NCI-H187 treated with DMSO at 0.1 percent for 48 hours (cell line): Measurements from ENCODE around the gene GALNT10.
"Not testable (repeated sequence)": the region's sequence is repeated elsewhere in the genome, so short reads cannot be mapped to it uniquely, and the experiment has no call there.

ENCODE experiments used
- DNase-seq: peaks from one replicate; lab custom pipeline; 2025; lab: John Stamatoyannopoulos, UW

Gene GALNT10

DNA sequence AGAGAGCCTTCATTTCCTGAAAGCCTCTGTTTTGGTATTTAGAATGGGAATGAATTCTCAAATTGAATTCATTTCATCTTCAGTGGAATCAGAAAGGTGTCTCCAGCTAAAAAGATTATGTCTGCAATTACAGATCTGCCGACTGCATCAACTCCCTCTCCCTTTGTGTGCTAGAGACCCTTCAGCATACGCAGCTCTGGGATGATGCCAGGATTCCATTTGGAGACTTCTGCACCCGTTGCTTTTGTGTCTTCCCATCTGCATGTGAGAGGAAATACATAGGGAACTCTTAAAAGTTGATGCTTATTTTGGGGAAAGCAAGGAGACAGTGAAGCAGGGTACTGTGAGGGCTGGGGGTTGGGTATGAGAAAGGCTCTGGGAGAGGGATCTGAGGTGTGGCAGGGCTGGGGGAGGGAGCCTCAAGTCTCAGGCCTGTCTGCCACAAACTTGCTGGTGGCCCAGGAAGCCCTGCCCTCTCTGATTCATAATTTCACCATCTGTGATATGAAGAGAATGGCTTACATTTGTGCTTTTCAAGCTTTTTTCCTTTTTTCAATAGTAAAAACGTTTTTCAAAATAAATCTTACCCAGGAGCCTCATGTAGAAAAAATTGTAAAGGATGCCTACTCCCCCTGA is 165.6 kb downstream of the GALNT10 start:
- DNase-seq = no peak

DNA sequence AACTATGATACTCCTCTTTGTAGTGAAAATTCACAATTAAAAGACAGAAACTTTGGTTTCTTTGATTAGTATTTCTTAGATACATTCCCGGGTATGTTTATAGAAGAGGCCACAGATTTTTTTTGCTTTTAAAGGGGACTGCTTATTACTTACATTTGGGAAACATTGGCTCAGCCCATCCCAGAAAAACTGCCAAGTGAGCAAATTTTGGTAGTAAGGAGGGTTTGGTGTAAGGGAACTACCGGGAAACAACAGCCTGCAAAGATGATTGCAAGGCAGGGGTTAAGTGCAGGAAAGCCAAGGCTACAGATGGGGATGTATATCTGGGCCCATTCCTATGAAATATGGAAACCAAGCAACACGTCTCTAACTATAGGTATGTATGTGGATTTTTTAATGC is 166.4 kb downstream of the GALNT10 start:
- no peak for DNase-seq

DNA sequence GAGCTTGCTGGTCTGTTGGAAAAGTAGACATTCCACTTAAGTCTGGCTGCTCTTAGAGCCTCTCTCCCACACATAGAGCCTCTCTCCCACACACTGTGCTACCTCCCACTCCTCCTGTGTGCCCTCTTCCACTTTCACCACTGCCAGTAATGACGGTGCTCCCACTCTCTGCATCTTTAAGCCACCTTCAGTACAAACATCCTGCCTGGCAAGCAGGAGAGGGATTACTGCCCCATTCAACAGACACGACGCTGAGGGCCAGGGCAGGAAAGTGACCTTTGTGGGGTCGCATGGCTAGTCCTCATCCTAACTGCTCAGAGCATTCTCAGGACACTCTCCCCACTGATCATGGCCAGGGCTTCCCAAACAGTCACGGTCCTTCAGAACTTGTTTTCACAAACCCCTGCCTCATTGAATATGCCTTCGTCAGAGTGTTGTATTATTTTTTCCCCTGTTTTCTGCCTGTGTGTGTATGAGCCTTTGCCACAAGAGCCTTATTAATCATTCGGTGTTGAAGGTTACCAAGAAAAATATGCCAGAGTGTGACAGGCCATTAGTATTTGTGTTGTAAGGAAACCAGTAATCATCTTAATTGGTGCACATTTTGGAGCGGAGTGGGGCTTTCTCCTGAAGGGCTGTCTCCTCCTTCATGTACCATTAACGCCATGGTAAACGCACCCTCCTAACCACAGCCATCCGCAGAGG is 168.1 kb downstream of the GALNT10 start:
- DNase-seq = no peak

DNA sequence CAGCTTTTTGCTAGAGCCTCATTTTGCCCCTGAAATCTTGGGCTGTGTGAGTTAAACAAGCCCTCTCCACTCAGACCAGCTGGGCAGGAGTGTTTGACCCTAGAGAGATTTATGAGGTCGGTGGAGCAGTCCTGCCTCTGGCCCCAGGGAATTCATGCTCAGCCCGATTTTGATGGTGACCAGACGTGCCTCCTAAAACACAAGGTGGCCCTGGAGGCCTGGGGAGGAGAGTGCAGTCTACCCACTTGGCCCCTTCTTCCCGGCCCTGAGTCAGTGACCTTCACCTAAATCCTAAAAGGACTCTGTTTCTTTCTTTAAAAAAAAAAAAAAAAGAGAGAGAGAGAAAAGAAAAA is 168.7 kb downstream of the GALNT10 start:
- DNase-seq = no peak

DNA sequence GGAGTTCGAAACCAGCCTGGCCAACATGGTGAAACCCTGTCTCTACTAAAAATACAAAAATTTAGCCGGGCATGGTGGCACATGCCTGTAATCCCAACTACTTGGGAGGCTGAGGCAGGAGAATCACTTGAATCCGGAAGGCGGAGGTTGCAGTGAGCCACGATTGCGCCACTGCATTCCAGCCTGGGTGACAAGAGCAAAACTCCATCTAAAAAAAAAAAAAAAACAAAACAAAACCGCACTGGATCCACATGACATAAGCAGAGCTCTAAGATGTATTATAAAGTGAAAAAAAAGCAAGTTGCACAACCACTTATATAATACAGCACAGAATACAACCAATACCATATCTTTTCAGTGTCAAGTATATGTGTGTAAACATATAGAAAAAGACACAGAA is 169.7 kb downstream of the GALNT10 start:
- not testable (repeated sequence) for DNase-seq

DNA sequence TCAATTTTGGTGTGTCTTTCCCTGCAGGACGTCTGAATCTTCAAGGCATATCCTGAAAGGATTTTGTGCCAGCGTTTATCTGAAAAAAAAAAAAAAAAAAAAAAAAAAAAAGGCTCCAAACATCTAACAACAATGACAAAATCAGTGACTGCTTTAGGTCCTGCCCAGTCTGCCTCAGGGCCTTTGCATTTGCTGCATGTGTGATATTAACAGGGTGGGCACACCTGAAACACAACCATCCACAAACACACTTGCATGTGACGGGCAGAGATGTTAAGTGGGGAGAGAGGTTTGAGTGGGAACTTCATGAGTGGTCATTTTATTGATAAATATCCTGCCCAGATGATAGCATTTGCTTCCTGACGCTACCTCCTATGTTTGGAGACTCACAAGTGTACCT is 172.9 kb downstream of the GALNT10 start:
- DNase-seq = no peak

DNA sequence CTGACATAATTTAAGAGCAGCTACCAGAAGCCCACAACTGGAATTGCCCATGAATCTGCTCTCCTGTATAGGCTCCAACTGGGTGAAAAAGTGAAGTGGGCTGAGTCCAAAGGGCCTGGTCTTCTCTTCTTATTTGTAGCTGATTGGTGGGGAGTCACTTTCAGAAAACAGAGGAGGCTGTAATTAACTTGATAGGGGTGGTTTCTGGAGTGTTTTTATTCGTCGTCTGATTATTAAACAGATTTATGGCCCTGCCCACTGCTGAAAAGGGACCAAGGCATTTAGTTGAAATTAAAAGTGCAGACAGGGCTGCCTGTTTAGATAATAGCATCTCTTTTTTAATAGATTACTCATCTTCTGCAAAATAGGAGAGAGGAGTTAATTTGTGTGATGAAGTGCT is 174.2 kb downstream of the GALNT10 start:
- no peak for DNase-seq

DNA sequence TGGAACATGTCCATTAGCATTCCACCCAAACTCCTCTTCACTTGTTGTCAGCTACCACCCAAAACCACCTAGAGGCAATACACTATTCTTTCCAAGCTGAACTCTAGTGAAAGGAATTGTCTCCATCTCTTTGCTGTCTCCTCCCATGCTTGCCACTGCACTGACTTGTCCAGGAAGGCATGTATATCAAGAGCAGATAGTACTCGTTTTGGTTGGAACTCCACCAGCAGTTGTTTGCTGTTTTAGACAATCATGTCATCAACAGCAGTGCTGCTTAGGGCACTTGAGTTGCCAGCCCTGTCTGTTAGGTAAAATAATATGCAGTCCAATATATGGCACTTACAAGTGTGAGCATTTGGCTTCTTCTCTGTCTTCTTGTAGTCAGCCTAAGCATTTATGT is 175.3 kb downstream of the GALNT10 start:
- DNase-seq = no peak

DNA sequence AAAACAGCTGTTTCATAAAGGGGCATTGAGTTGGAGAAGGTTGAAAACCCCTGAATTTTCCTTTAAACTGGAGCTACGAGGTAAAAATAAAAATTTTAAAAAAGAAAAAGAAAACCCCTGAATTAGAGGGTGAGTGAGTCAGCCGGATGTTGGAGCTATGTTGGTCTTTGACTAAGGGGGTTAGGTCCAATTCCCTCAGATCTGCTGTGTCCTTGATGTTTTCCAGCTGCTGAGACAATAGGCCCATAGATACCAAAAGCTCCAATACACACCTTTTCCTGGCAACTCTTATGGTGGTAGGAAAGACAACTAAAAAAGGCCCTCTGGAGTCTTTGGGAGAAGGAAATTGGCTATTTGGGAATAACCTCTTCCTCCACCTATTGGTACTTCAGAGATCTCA is 175.8 kb downstream of the GALNT10 start:
- DNase-seq = no peak

DNA sequence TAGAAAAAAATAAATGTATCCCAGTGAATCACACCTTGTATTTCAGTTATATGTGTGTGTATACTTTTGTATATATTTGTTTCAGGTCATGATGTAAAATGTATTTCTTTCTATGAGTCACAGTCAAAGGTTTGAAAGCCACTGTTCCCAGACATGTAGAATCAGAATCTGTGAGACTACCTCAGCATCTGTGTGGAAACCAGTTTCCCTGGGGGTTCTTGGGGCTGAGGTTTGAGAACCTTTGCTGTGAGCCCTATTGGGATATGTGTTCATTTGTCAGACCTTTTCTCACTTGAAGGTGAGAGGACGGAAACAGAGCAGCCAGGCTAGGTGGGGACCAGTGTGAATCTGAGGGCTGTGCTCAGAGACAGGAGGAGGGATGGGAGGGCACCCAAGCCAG is 176.6 kb downstream of the GALNT10 start:
- DNase-seq = no peak

DNA sequence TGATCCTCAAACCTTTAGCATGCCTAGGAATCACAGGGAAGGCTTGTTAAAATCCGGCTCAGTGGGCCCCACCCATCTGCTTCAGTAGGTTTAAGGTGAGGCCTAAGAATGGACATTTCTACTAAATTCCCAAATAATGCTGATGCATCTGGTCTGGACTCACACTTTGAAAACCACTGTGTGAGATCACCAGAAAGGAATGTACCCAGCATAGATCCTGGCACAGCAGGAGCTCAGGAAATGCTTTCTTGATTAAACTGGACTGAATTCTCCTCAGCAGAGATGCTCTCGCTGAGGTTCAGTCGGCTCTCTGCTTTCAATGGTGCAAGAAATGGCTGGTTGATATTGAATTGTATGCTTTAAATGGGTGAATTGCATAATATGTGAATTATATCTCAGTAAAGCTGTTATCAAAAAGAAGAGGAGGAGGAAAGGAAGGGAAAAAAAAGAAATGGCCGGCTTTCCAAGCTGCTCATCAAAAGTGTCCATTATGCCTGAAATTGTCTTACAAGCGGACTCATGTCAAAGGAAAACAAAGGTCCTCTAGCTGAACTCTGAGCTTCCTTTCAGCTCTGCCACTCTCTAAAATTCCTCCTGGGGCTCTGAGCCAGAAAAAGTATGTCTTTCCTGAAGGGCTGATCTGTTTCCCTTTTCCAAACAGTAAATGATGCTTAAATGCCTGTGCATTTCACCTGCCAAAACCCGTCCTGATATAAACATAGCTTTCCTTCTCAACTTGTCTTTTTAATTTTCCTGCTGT is 177.7 kb downstream of the GALNT10 start:
- no peak for DNase-seq

DNA sequence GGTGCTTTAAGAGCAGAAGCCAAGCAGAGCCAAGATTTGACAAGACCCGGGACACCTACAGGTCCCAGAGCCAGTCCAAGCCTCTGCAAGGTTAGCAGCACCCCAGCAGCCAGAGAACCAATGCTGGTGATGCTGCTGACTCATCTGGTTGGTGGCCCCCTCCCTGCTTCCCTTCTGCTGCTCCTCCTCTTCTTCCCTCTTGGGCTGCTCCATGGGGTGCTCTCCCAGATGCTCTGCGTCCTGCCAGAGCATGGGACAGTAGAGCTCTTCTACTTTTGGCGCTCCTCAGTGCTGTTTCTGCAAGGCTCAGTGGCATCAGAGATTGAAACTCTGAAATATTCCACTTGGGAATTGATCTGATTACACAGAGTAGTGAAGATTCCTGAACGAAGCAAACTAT is 179.1 kb downstream of the GALNT10 start:
- no peak for DNase-seq

DNA sequence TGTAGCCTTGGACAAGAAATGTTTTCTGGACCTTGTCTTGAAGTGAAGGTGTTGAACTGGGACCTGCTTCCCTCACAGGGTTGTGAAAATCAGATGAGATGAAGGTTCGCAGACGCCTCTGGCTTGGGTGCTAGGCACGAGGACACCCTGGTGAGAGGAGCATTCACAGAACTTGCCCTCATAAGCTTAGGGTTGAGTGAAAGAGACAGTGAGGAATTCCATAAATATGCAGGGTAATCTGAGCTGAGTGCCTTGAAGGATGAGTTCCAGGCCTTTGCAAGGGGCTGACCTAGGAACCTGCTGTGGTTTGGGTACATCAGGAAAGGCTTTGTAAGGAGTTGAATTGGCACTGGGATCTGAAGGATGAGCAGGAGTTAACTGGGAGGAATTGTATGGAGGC is 179.6 kb downstream of the GALNT10 start:
- no peak for DNase-seq

DNA sequence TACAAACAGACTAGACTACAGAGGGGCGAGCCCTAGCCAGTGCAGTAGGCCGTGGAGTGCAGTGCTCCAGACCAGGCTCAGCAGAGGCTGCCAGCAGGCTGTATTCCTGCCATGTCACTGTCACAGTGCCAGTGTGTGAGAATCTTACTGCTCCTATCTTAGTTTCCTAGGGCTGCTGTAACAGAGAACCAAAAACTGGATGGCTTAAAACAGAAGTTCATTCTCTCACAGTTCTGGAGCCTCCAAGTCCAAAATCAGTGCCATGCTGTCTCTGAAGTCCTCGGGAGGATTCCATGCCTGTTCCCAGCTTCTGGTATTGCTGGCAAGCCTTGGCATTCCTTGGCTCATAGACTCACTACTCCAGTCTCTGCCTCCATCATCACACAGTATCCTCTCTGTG is 180.3 kb downstream of the GALNT10 start:
- no peak for DNase-seq

DNA sequence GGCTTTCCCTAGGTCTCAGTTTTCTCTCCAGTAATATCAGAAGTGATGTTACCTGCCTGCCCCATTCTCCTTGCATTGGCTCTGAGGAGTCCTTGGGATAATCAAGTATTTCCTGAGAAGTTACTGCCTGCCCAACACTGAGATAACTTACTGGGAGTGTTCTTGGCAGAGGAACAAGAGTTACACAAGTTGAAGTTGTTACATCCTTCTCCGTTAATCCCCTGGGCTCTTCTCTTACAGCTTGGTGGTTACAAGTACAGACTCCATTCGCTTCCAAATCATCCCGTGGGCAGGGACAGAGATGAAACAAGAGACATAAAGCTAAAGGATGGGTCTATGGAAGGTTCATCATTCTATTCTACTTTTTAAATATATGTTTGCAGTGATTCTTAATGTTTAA is 181.2 kb downstream of the GALNT10 start:
- no peak for DNase-seq

DNA sequence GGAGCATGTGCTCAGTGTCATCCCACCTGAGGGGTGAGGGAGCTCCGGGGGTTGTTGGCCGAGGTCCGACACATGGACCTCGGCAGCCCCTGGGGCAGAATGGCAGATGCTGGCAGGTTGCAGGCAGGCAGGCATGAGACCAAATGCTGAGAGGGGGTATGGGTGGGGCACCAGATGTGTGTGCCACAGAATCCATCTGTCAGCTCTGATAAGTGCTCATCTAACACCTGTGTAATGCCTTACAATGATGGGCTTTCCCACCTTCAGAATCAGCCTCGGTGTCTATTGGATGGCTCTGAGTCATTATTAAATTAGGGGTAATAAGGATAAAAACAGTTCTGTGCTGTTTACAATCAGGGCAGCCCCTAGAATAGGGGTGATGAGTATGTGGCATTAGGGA is 182.1 kb downstream of the GALNT10 start:
- DNase-seq = no peak

DNA sequence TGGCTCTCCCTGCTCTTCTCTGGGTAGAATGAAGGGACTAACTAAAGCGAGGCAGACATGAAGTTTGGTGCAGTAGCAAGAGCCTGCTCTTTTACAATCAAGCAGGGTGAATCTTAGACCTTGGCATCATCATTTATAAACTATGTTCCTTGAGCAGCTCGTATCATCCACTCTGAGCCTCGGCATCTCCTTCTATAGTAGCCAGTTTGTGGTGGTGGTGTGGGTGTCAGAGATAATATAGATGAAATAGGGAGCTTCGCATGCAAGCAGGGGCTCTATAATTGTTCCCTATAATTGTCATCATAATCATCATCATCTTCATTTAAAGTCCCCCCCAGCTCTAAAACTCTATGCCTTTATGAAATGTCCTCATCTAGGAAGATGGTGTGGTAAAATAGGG is 182.8 kb downstream of the GALNT10 start:
- no peak for DNase-seq

DNA sequence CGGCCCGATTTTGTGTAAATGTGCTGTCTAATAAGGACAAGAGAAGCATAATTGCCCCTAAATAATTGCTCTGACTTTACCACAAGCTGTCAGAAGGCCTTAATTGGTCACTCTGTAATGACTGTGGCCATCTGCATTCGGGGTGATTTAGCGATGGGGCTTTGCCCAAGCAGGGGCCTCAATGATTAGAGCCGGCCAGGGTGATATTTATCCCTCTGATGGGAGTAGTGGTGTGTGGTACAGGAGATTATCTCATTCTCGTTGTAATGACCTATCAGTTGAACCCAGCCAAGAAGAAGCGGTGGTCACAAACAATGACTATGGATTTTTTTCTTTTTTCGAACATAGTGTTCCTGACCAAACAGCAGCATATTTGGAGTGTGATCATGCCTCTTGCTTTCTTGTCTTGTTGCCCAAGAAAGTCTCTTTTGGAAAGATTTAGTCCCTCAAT is 183.2 kb downstream of the GALNT10 start:
- DNase-seq = no peak

DNA sequence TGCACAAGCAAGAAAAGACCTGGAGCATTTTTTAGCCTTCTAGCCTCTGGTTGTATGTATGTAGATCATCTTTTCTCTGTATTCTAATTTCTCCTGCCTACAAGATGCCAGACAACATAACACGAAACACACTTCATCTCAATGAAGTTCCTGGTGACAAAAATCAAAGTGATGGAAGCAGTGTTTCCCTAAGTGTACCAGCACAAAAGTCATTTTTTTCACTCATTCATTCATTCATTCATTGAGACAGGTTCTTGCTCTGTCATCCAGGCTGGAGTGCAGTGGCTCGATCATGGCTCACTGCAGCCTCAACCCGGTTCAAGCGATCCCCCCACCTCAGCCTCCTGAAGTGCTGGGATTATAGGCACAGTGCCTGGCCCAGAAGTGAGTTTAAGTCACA is 183.7 kb downstream of the GALNT10 start:
- no peak for DNase-seq

DNA sequence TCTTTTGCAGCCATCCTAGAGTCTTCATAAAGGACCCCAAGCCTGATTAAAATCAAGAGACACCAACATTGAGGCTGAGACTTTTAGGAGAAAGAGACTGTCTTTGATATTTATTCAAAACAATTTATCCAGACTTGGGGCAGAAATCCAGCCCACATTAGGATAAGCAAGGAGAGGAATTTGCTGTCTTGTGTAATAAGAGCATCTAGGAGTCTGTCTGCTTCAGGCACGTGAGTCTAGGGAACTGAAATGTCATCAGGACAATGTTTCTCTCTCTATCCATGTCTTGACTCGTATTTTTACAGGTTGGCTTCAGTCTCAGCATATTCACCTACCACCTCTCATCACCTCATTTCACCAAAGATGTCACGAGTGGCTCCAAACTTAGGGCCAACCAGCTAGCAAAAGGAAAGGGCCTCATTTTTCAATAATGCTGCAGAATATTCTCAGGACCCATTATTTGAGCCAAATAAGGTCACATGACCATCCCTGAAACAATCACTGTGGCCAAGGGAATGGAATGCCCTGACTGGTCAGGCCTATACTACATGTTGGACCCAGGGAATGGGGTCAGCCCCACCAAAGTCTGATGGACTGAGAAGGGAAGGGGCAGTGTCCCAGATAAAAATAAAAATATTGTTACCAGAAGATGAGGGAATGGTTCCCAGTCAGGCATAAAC is 184.9 kb downstream of the GALNT10 start:
- DNase-seq = no peak

DNA sequence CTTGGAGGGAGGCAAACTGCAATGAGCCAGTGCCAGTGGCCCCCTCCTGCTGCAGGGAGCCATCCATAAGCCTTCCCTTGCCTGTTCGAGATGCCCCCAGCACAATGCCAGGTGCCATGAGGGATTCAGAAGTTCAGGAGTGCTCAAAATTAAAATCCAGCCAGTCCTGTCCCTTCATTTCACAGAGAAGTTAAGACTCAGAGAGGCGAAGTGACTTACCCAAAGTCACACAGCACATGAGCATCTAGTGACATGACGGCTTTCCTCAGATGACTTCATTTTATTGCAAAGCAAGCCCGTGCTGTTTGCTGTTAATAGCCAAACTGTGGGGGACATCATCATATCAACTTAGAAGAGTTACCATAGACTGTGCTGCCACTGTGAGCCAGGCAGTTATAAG is 185.9 kb downstream of the GALNT10 start:
- DNase-seq = no peak

DNA sequence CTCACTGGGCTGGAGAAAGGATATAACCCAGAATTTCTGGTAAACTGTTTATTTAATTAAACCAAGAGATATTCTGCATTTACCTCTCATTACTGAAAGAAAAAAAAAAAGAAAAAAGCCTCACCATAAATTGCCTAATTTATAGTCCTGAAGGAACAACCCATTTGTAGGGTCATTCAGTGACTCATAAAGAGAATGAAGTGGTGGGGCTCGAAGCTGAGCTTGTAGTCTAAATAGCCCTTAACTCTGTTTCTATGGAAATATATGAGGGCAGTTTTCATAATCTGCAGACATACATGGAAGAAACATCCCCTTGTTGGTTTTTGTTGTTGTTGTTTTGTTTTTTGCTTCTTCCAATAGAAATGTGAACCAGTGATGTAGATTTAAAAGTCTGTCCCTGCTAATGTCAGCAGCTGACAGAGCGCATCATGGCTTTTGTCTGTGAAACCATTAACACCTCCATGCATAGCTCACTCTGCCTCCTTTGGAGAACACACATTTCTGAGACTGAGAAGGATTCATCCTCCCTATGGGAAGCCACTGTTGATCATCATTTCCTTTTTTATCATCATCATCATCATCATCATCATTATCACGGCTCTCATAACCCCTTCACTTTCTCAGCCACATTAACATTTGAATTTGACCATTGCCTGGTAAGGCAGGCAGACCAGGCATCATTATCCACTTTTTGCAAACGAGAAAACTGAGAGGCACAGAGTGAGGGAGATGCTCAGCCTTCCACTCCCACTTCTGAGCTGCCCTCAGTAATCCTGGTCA is 187.4 kb downstream of the GALNT10 start:
- DNase-seq = no peak
